Non-pigmented ciliary epithelial cell (primary cell): ENCODE data around the gene NRXN3.

Experiments
- DNase-seq: peaks from one replicate; pipeline ENCODE4 v3.0.0-alpha.2; 2010; ENCODE audit warnings: low read depth

The NRXN3 gene

GRCh38 chr14:79906994-79907393 is 1736.8 kb downstream of the NRXN3 start:
- no peak for DNase-seq

GRCh38 chr14:79910086-79910485 is 1739.9 kb downstream of the NRXN3 start:
- no peak for DNase-seq

GRCh38 chr14:79911744-79912143 is 1741.6 kb downstream of the NRXN3 start:
- DNase-seq, result no peak

- no peak for DNase-seq
Observed at GRCh38 chr14:79914595-79914994, 1744.4 kb downstream of the NRXN3 start.

- no peak for DNase-seq
Observed at GRCh38 chr14:79915406-79915805, 1745.2 kb downstream of the NRXN3 start.

GRCh38 chr14:79916281-79916680 is 1746.1 kb downstream of the NRXN3 start:
- DNase-seq, result no peak

GRCh38 chr14:79916892-79917291 is 1746.7 kb downstream of the NRXN3 start:
- DNase-seq, result no peak
